HepG2 (cell line): ENCODE measurements around the gene LYPD3. TPM values are rescaled to one million over a fixed set of nuclear protein-coding genes. Genes with fewer than 3 reads are reported as not detected.

Experiments used
- ATAC-seq: fragments of 200-7000 bp; cut with Tn5 transposase; 3 replicates; pipeline ENCODE4 v1.9.1; 2020; ENCODE audit warnings: mild to moderate bottlenecking, moderate library complexity
- BruUV-seq: library from RNA; stranded (reverse); fragments of 400-500 nt; replicated peaks from 2 replicates; lab custom pipeline; 2021; lab: Mats Ljungman, UMichigan
- CTCF ChIA-PET: fragments of 300-600 bp; formaldehyde crosslinking; extraction: SDS; loops from one replicate; lab custom pipeline; 2021; ENCODE audit warnings: low total read pairs, inconsistent platforms, low intra/inter-chr PET ratio; lab: Yijun Ruan, JAX
- POLR2A ChIA-PET: fragments of 350-600 bp; sonication (Branson Sonifier 250); formaldehyde crosslinking; loops from one replicate; lab custom pipeline; 2020; ENCODE audit warnings: antibody characterized with exemption, inconsistent platforms; lab: Yijun Ruan, JAX
- DNase-seq: peaks from one replicate; pipeline ENCODE4 v3.0.0-alpha.2; 2015; ENCODE audit warnings: low spot score
- FAIRE-seq: peaks from 3 replicates; lab custom pipeline; 2011; peaks lifted over from hg19 to GRCh38; lab: Jason Lieb, UNC
- H2AFZ ChIP-seq: one replicate; pipeline ENCODE4 v1.6.1; 2011; ENCODE audit warnings: low read length, inconsistent platforms
- H3K27ac ChIP-seq: fragments of 300-600 bp; 3 replicates; pipeline ENCODE4 v1.8.0; 2011; ENCODE audit warnings: mixed run types, mild to moderate bottlenecking, mixed read lengths, low read length, inconsistent platforms; ENCODE audit not compliant: insufficient read depth; ENCODE audit errors: extremely low read length
- H3K27me3 ChIP-seq, 2 experiments: fragments of 200-600 bp in 1 of 2; 2 replicates in 1 of 2; 3 replicates in 1 of 2; pipeline versions ENCODE4 v1.6.0 to v1.8.0; 2011; ENCODE audit warnings: low read length in 2 of 2, mild to moderate bottlenecking in 2 of 2, moderate library complexity in 2 of 2, inconsistent platforms in 1 of 2; ENCODE audit not compliant: insufficient read depth in 2 of 2, control insufficient read depth in 1 of 2
- H3K36me3 ChIP-seq, 2 experiments: fragments of 200-600 bp in 1 of 2; replicated peaks in 1 of 2; 2 replicates in 1 of 2; 3 replicates in 1 of 2; pipeline versions ENCODE4 v1.5.1 to v1.8.0; 2011; ENCODE audit warnings: low read length in 2 of 2, inconsistent platforms in 1 of 2; ENCODE audit not compliant: insufficient read depth in 2 of 2, control insufficient read depth in 1 of 2
- H3K4me1 ChIP-seq: 2 replicates; pipeline ENCODE4 v1.5.1; 2012; ENCODE audit warnings: low read length, inconsistent platforms; ENCODE audit not compliant: insufficient read depth
- H3K4me2 ChIP-seq: 2 replicates; pipeline ENCODE4 v1.6.0; 2011; ENCODE audit warnings: low read depth, low read length, inconsistent platforms
- H3K4me3 ChIP-seq, 3 experiments: fragments of 200-600 bp in 1 of 3; sonication (generic), shearing (Covaris generic) in 1 of 3; replicated peaks in 1 of 3; 2 replicates each; pipeline ENCODE4 v1.5.1; 2011 to 2016; ENCODE audit warnings: low read length in 3 of 3, inconsistent platforms in 2 of 3, low read depth in 2 of 3, mild to moderate bottlenecking in 2 of 3, control low read depth in 1 of 3, mixed read lengths in 1 of 3; ENCODE audit not compliant: insufficient read depth in 1 of 3
- H3K79me2 ChIP-seq: one replicate; pipeline ENCODE4 v1.6.1; 2011; ENCODE audit warnings: low read length, inconsistent platforms; ENCODE audit not compliant: insufficient read depth
- H3K9ac ChIP-seq: 2 replicates; pipeline ENCODE4 v1.6.0; 2011; ENCODE audit warnings: mild to moderate bottlenecking, low read depth, low read length, inconsistent platforms; ENCODE audit not compliant: insufficient read depth
- H3K9me3 ChIP-seq: 2 replicates; pipeline ENCODE4 v1.5.1; 2012; ENCODE audit warnings: mild to moderate bottlenecking, low read length
- H4K20me1 ChIP-seq: 2 replicates; pipeline ENCODE4 v1.6.0; 2011; ENCODE audit warnings: inconsistent platforms, mild to moderate bottlenecking, low read length, moderate library complexity; ENCODE audit not compliant: insufficient read depth
- AHR ChIP-seq: IDR thresholded peaks from 2 replicates; pipeline ENCODE4 v1.6.1; 2018; ENCODE audit warnings: missing genetic modification reagents, missing compliant biosample characterization
- NBN ChIP-seq: fragments of 450-650 bp; conservative IDR thresholded peaks from 2 replicates; pipeline ENCODE4 v1.6.1; 2017
- ZNF446 ChIP-seq: sonication (generic); formaldehyde crosslinking; IDR thresholded peaks from 2 replicates; pipeline ENCODE4 v1.5.0; 2020; ENCODE audit warnings: mild to moderate bottlenecking, missing genetic modification reagents
- WGBS: methylation state at CpG from one replicate; pipeline ENCODE4 v1.1.6; 2017; ENCODE audit warnings: low lambda C conversion rate; 5-methylcytosine and 5-hydroxymethylcytosine counted together
- in situ Hi-C: cut with HindIII; loops from 2 replicates; pipeline ENCODE4 v1.10.0; 2017; ENCODE audit warnings: low pct_unique_long_range_greater_than_20kb; ENCODE audit not compliant: extremely low pct_ligation_motif_present
- intact Hi-C: fragments of 100-400 bp; cut with micrococcal nuclease; formaldehyde crosslinking; loops from one replicate; pipeline ENCODE4 v1.10.0; 2022; ENCODE audit not compliant: unreplicated experiment
- polyA plus RNA-seq, 8 experiments: library from polyadenylated mRNA; depleted of rRNA in 3 of 8; stranded (reverse) in 7 of 8; unstranded in 1 of 8; fragments of >200 nt; fragmentation: Illumina TruSeq in 4 of 8; extraction: Trizol in 4 of 8; gene quantifications; 2 replicates each; pipeline versions ENCODE4 v1.2.1 to v1.2.3, GENCODE V29; 2011 to 2016; ENCODE audit warnings: low read depth in 4 of 8, missing spikeins in 1 of 8, mixed read lengths in 1 of 8; ENCODE audit not compliant: insufficient read depth in 1 of 8
- total RNA-seq, 5 experiments: library from RNA; depleted of rRNA; stranded (reverse); fragments of >200 nt; fragmentation: Illumina TruSeq; extraction: Trizol; gene quantifications; 2 replicates each; pipeline ENCODE4 v1.2.3, GENCODE V29; 2016; ENCODE audit warnings: low read depth in 1 of 5
- TF ChIP-seq, protein P1 (sequence below): sonication (generic); formaldehyde crosslinking; IDR thresholded peaks from 2 replicates; pipeline ENCODE4 v1.4.0; 2020; ENCODE audit warnings: missing genetic modification reagents

The LYPD3 gene
- total and polyA plus RNA-seq, 2 of the 13 experiments (the other 11 are each of a cell fraction or from before 2014, with no cell fraction given): 0.51 to 1.5 TPM

DNA sequence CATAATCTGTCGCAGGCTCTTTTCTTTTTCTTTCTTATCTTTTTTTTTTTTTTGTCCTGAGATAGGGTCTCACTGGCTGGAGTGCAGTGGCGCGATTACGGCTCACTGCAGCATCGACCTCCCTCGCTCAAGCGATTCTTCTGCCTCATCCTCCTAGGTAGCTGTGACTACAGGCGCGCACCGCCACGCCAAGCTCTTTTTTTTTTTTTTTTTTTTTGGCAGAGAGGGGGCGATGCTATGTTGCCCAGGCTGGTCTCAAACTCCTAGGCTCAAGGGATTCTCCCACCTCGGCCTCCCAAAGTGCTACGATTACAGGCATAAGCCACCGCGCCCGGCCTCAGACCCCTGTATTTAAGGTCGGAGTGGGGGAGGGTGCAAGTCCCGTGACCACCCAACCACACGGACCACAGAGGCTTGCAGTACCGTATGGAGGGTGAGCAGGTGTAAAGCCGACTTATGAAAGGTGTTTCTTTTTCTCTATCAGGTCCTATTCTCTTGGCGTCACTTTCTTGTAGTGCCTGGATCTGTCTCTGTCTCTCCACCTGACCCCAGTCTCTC lies 37.1 kb upstream of the LYPD3 start:
- intact Hi-C loops (no loop called here), in situ Hi-C loops (no loop called here)
- no peaks in the 10 kb centered on the region for H3K9me3 ChIP-seq
- DNase-seq (no peak), FAIRE-seq (no peak), ATAC-seq (no peak)
- H3K27me3 ChIP-seq: no peaks in the 10 kb centered on the region; a peak in 1 of 5 replicates
- peak overlapping the region; percentile 92; the same call in 1 of the 2 replicates for H3K9ac ChIP-seq
- H3K79me2 ChIP-seq: peaks cover 11% of the 10 kb centered on the region
- H3K4me1 ChIP-seq: peaks cover 52% of the 10 kb centered on the region
- H3K36me3 ChIP-seq: peaks cover 0 to 1% of the 10 kb centered on the region in 2 experiments; a peak in 2 of 5 replicates
- peak overlapping the region in 2 of 3 experiments; percentile 86 to 95; a peak in 5 of 6 replicates for H3K4me3 ChIP-seq
- no peak overlapping the region for H2AFZ ChIP-seq
- no peaks in the 10 kb centered on the region for H4K20me1 ChIP-seq
- peak overlapping the region; percentile 82 for H3K4me2 ChIP-seq
- no TSS peak for BruUV-seq
- TF ChIP-seq AHR (no peak), ZNF446 (CRISPR knock-in tag) (no peak), NBN (no peak)
- TF ChIP-seq, protein P1, sequence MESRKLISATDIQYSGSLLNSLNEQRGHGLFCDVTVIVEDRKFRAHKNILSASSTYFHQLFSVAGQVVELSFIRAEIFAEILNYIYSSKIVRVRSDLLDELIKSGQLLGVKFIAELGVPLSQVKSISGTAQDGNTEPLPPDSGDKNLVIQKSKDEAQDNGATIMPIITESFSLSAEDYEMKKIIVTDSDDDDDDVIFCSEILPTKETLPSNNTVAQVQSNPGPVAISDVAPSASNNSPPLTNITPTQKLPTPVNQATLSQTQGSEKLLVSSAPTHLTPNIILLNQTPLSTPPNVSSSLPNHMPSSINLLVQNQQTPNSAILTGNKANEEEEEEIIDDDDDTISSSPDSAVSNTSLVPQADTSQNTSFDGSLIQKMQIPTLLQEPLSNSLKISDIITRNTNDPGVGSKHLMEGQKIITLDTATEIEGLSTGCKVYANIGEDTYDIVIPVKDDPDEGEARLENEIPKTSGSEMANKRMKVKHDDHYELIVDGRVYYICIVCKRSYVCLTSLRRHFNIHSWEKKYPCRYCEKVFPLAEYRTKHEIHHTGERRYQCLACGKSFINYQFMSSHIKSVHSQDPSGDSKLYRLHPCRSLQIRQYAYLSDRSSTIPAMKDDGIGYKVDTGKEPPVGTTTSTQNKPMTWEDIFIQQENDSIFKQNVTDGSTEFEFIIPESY (CRISPR knock-in tag): peak; percentile 53; the same call in 1 of the 2 replicates
- TF ChIP-seq, all 625 proteins: peak for 1
- ChIA-PET POLR2A (interaction anchor here (0.9 to 1.8 kb wide), 2 partner anchors 12 to 35 kb away, joined by 3 to 4 read pairs; no protein-coding TSS in a partner anchor), CTCF (no interaction called here)
- no peak overlapping the region for H3K27ac ChIP-seq
- WGBS: 95% methylated on average over 23 of the region's 23 CpGs
